Germinal center (tissue), 1 donor: ENCODE measurements around the gene FCMR.
"Not testable (repeated sequence)": the region's sequence is repeated elsewhere in the genome, so short reads cannot be mapped to it uniquely, and the experiment has no call there.

Source experiments
- DNase-seq: peaks from one replicate; pipeline ENCODE4 v3.0.0; 2012; ENCODE audit warnings: mixed read lengths, low spot score

The FCMR gene

GRCh38 chr1:206949641-206950040 lies 27.9 kb upstream of the FCMR start:
- no peak for DNase-seq

GRCh38 chr1:206949208-206949607 lies 27.5 kb upstream of the FCMR start:
- DNase-seq: no peak

GRCh38 chr1:206947255-206947654 lies 25.5 kb upstream of the FCMR start:
- DNase-seq: no peak

- no peak for DNase-seq
Measured at GRCh38 chr1:206946261-206946660, 24.5 kb upstream of the FCMR start, which contains the start of gene PIGR. Gene PIGR, minus strand, starts transcription at chr1:206946466. Its CDS starts 5,935 bp downstream, at chr1:206940531.

GRCh38 chr1:206945779-206946178 lies 24.0 kb upstream of the FCMR start:
- DNase-seq: no peak

GRCh38 chr1:206944703-206945102 lies 23.0 kb upstream of the FCMR start:
- no peak for DNase-seq

GRCh38 chr1:206941766-206942418 lies 20.2 kb upstream of the FCMR start:
- no peak for DNase-seq

GRCh38 chr1:206940588-206940936 lies 18.8 kb upstream of the FCMR start:
- DNase-seq: no peak

- no peak for DNase-seq
Measured at GRCh38 chr1:206939841-206940587, 18.3 kb upstream of the FCMR start.

- DNase-seq: no peak
Measured at GRCh38 chr1:206939131-206939530, 17.4 kb upstream of the FCMR start.

GRCh38 chr1:206937425-206937824 lies 15.7 kb upstream of the FCMR start:
- DNase-seq: no peak

GRCh38 chr1:206935491-206936067 lies 13.8 kb upstream of the FCMR start:
- DNase-seq: peak; percentile 41

GRCh38 chr1:206933333-206933945 lies 11.7 kb upstream of the FCMR start:
- peak; percentile 73 for DNase-seq

- no peak for DNase-seq
Measured at GRCh38 chr1:206932177-206932576, 10.4 kb upstream of the FCMR start.

GRCh38 chr1:206931709-206932108 lies 10.0 kb upstream of the FCMR start:
- DNase-seq: no peak

GRCh38 chr1:206930210-206930798 lies 8.6 kb upstream of the FCMR start:
- DNase-seq: peak; percentile 74

GRCh38 chr1:206929524-206929923 lies 7.8 kb upstream of the FCMR start:
- DNase-seq: peak; percentile 29

GRCh38 chr1:206926286-206926685 lies 4.5 kb upstream of the FCMR start:
- no peak for DNase-seq

GRCh38 chr1:206925106-206925736 lies 3.5 kb upstream of the FCMR start:
- peak; percentile 54 for DNase-seq

- DNase-seq: no peak
Measured at GRCh38 chr1:206924592-206925105, 2.9 kb upstream of the FCMR start.

- not testable (repeated sequence) for DNase-seq
Measured at GRCh38 chr1:206923961-206924557, 2.3 kb upstream of the FCMR start.
